ENCODE results near the gene NXNL1. TPM values are rescaled to one million over a fixed set of nuclear protein-coding genes. Genes with fewer than 3 reads are reported as not detected.

Gene NXNL1
- total RNA-seq, 4 donors from 2014 or later: not detected

- DNase-seq: no peak
- Histone ChIP-seq H3K36me3 (no peaks in the 10 kb centered on the region), H3K9me3 (no peaks in the 10 kb centered on the region), H3K27ac (no peak overlapping the region), H3K4me3 (no peak overlapping the region), H3K27me3 (no peaks in the 10 kb centered on the region), H3K4me1 (peaks cover 0 to 22% (median 10%) of the 10 kb centered on the region in 4 donors)
- intact Hi-C loops (cut with DNase I; ENCODE audit: low total_unique reads): no loop called here
- no peak for TF ChIP-seq CTCF (IDR thresholded peaks at IDR 0.05)
- TF ChIP-seq EP300 (IDR thresholded peaks at IDR 0.05; ENCODE audit: low read depth): no peak
- TF ChIP-seq POLR2AphosphoS5 (IDR thresholded peaks at IDR 0.05): no peak
- no peak for TF ChIP-seq POLR2A (IDR thresholded peaks at IDR 0.05)
- in situ Hi-C loops (cut with MboI; ENCODE audit: low pct_ligation_motif_present in 1 of 4, low pct_unique_long_range_greater_than_20kb in 1 of 4, low sequenced_read_pairs in 3 of 4): no loop called here
- WGBS, 2 donors (ENCODE audit: low coverage in 1 of 2): 65% methylated on average over 4 of the region's 4 CpGs; no CpG with 5 or more reads in 1 of the 2 donors
Measured at GRCh38 chr19:17490411-17490810, 29.7 kb upstream of the NXNL1 start.

- H3K27me3 ChIP-seq: no peaks in the 10 kb centered on the region
- no peaks in the 10 kb centered on the region for H3K9me3 ChIP-seq
- TF ChIP-seq EP300 (IDR thresholded peaks at IDR 0.05; ENCODE audit: low read depth) (no peak), CTCF (IDR thresholded peaks at IDR 0.05) (peak in 1 of 5 experiments; percentile 25)
- WGBS, 2 donors (ENCODE audit: low coverage in 1 of 2): 50 to 68% methylated on average over 1 to 9 of the region's 9 CpGs
- no peak for DNase-seq
- peaks cover 0 to 22% (median 10%) of the 10 kb centered on the region in 4 donors for H3K4me1 ChIP-seq
- intact Hi-C loops (cut with DNase I; ENCODE audit: low total_unique reads): no loop called here
- no peak overlapping the region for H3K27ac ChIP-seq
- in situ Hi-C loops (cut with MboI; ENCODE audit: low pct_ligation_motif_present in 1 of 4, low pct_unique_long_range_greater_than_20kb in 1 of 4, low sequenced_read_pairs in 3 of 4): no loop called here
- H3K36me3 ChIP-seq: no peaks in the 10 kb centered on the region
- no peak overlapping the region for H3K4me3 ChIP-seq
Measured at GRCh38 chr19:17489392-17490030, 28.8 kb upstream of the NXNL1 start.

- WGBS, 2 donors (ENCODE audit: low coverage in 1 of 2): 33 to 40% methylated on average over 2 to 31 of the region's 31 CpGs
- in situ Hi-C loops (cut with MboI; ENCODE audit: low pct_ligation_motif_present in 1 of 4, low pct_unique_long_range_greater_than_20kb in 1 of 4, low sequenced_read_pairs in 3 of 4) (no loop called here), intact Hi-C loops (cut with DNase I; ENCODE audit: low total_unique reads) (no loop called here)
- Histone ChIP-seq H3K9me3 (no peaks in the 10 kb centered on the region), H3K4me1 (peaks cover 0 to 22% (median 10%) of the 10 kb centered on the region in 4 donors), H3K27me3 (no peaks in the 10 kb centered on the region), H3K4me3 (peak overlapping the region in 3 of 4 donors; percentile 11 to 43 (median 22)), H3K27ac (peak overlapping the region; percentile 7 to 44 (median 29)), H3K36me3 (no peaks in the 10 kb centered on the region)
- DNase-seq: peak; percentile 93
- TF ChIP-seq POLR2A (IDR thresholded peaks at IDR 0.05) (no peak), EP300 (IDR thresholded peaks at IDR 0.05; ENCODE audit: low read depth) (no peak), POLR2AphosphoS5 (IDR thresholded peaks at IDR 0.05) (peak in 1 of 3 donors; percentile 47), CTCF (IDR thresholded peaks at IDR 0.05) (peak in 3 of 5 experiments; percentile 30 to 50 (median 33))
Measured at GRCh38 chr19:17488593-17489391, 28.1 kb upstream of the NXNL1 start.

GRCh38 chr19:17487284-17488121, 26.8 kb upstream of the NXNL1 start:
- in situ Hi-C loops (cut with MboI; ENCODE audit: low pct_ligation_motif_present in 1 of 4, low pct_unique_long_range_greater_than_20kb in 1 of 4, low sequenced_read_pairs in 3 of 4): no loop called here
- peaks cover 0 to 22% (median 10%) of the 10 kb centered on the region in 4 donors for H3K4me1 ChIP-seq
- TF ChIP-seq CTCF (IDR thresholded peaks at IDR 0.05) (no peak), EP300 (IDR thresholded peaks at IDR 0.05; ENCODE audit: low read depth) (no peak), POLR2A (IDR thresholded peaks at IDR 0.05) (no peak), POLR2AphosphoS5 (IDR thresholded peaks at IDR 0.05) (no peak)

More at GRCh38 chr19:17487284-17488121, 26.8 kb upstream of the NXNL1 start:
- Histone ChIP-seq H3K27ac (no peak overlapping the region), H3K36me3 (no peaks in the 10 kb centered on the region), H3K4me3 (no peak overlapping the region), H3K27me3 (no peaks in the 10 kb centered on the region), H3K9me3 (no peaks in the 10 kb centered on the region)
- intact Hi-C loops (cut with DNase I; ENCODE audit: low total_unique reads): no loop called here
- no peak for DNase-seq
- 70 to 100% methylated on average over 1 to 18 of the region's 18 CpGs for WGBS, 2 donors (ENCODE audit: low coverage in 1 of 2)

Data from transverse colon (tissue), 4 donors.